B cell (primary cell): ENCODE results near the gene BDH1. TPM values are rescaled to one million over a fixed set of nuclear protein-coding genes. Genes with fewer than 3 reads are reported as not detected.

ENCODE experiments used
- ATAC-seq: fragments of 200-7000 bp; cut with Tn5 transposase; one replicate; pipeline ENCODE4 v1.10.0; 2021; ENCODE audit warnings: low read depth, mild to moderate bottlenecking, moderate number of reproducible peaks, moderate library complexity
- CTCF ChIA-PET: fragments of 350-600 bp; sonication (Branson Sonifier 250); formaldehyde crosslinking; loops from one replicate; lab custom pipeline; 2021; ENCODE audit warnings: antibody characterized with exemption, inconsistent platforms; lab: Charles Lee
- POLR2A ChIA-PET: fragments of 350-600 bp; sonication (Branson Sonifier 250); formaldehyde crosslinking; loops from one replicate; lab custom pipeline; 2021; ENCODE audit warnings: antibody characterized with exemption; lab: Charles Lee
- DNase-seq: peaks from one replicate; pipeline ENCODE4 v3.0.0; 2013
- H2AFZ ChIP-seq: 2 replicates; pipeline ENCODE4 v1.6.1; 2012; ENCODE audit warnings: mild to moderate bottlenecking, low read depth, low read length; ENCODE audit not compliant: insufficient read depth, poor library complexity, severe bottlenecking
- H3K27ac ChIP-seq, 2 donors: 1 replicate in 1 of 2; 2 replicates in 1 of 2; pipeline ENCODE4 v1.5.1; 2012 to 2013; ENCODE audit warnings: low read length in 2 of 2, mild to moderate bottlenecking in 2 of 2, moderate library complexity in 1 of 2
- H3K27me3 ChIP-seq, 4 experiments: fragments of 200-600 bp in 1 of 4; sonication (generic) in 1 of 4; replicated peaks in 1 of 4; 1 replicate in 2 of 4; 2 replicates in 2 of 4; pipeline versions ENCODE4 v1.6.1 to v1.7.0; 2013 to 2016; ENCODE audit warnings: low read length in 3 of 4, mild to moderate bottlenecking in 2 of 4, mixed read lengths in 1 of 4, moderate library complexity in 1 of 4; ENCODE audit not compliant: insufficient read depth in 4 of 4, control insufficient read depth in 3 of 4; ENCODE audit errors: control extremely low read depth in 1 of 4
- H3K36me3 ChIP-seq, 2 experiments: replicated peaks in 1 of 2; 1 replicate in 1 of 2; 2 replicates in 1 of 2; pipeline versions ENCODE4 v1.6.1 to v1.7.1; 2013; ENCODE audit warnings: low read length in 1 of 2; ENCODE audit not compliant: insufficient read depth in 2 of 2, control insufficient read depth in 1 of 2; ENCODE audit errors: control extremely low read depth in 1 of 2, extremely low read depth in 1 of 2
- H3K4me1 ChIP-seq, 2 donors: fragments of 200-600 bp in 1 of 2; sonication (generic) in 1 of 2; 1 replicate in 1 of 2; 2 replicates in 1 of 2; pipeline versions ENCODE4 v1.5.1 to v1.6.1; 2013 to 2017; ENCODE audit warnings: low read length in 2 of 2; ENCODE audit not compliant: control insufficient read depth in 2 of 2, insufficient read depth in 2 of 2
- H3K4me2 ChIP-seq: replicated peaks from 2 replicates; pipeline ENCODE3; 2012; ENCODE audit warnings: mild to moderate bottlenecking, low read depth, low read length; ENCODE audit not compliant: poor library complexity, severe bottlenecking
- H3K4me3 ChIP-seq, 5 experiments: fragments of 200-600 bp in 1 of 5; sonication (generic) in 1 of 5; 1 replicate in 3 of 5; 2 replicates in 2 of 5; pipeline versions ENCODE4 v1.5.1 to v1.7.0; 2011 to 2016; ENCODE audit warnings: low read length in 4 of 5, mild to moderate bottlenecking in 4 of 5, low read depth in 2 of 5, control low read depth in 1 of 5, moderate library complexity in 1 of 5; ENCODE audit not compliant: insufficient read depth in 1 of 5; ENCODE audit errors: control extremely low read depth in 1 of 5, extremely low read depth in 1 of 5
- H3K79me2 ChIP-seq: fragments of 200-600 bp; sonication (generic); one replicate; pipeline ENCODE4 v1.6.0; 2016; ENCODE audit warnings: low read length; ENCODE audit not compliant: control insufficient read depth, insufficient read depth
- H3K9ac ChIP-seq: fragments of 200-600 bp; sonication (generic); 2 replicates; pipeline ENCODE4 v1.6.1; 2017; ENCODE audit warnings: mild to moderate bottlenecking, low read length, moderate library complexity
- H3K9me3 ChIP-seq, 3 donors: one replicate each; pipeline versions ENCODE4 v1.6.1 to v1.7.1; 2013; ENCODE audit warnings: low read length in 2 of 3; ENCODE audit not compliant: control insufficient read depth in 2 of 3, insufficient read depth in 1 of 3; ENCODE audit errors: control extremely low read depth in 1 of 3
- H4K20me1 ChIP-seq: 2 replicates; pipeline ENCODE4 v1.6.0; 2012; ENCODE audit warnings: mild to moderate bottlenecking, low read length; ENCODE audit not compliant: insufficient read depth, control insufficient read depth, poor library complexity, severe bottlenecking
- H3K27ac Mint-ChIP-seq: one replicate; pipeline ENCODE4 v1.8.0; 2021; ENCODE audit warnings: mixed read lengths
- H3K27me3 Mint-ChIP-seq: one replicate; pipeline ENCODE4 v1.8.0; 2021; ENCODE audit warnings: mixed read lengths
- H3K4me1 Mint-ChIP-seq: one replicate; pipeline ENCODE4 v1.8.0; 2021; ENCODE audit warnings: mixed read lengths
- H3K4me3 Mint-ChIP-seq: one replicate; pipeline ENCODE4 v1.8.0; 2021; ENCODE audit warnings: mixed read lengths
- H3K9me3 Mint-ChIP-seq: one replicate; pipeline ENCODE4 v1.8.0; 2022; ENCODE audit warnings: mixed read lengths; ENCODE audit not compliant: insufficient read depth
- CTCF ChIP-seq: fragments of 200-600 bp; IDR thresholded peaks from one replicate; pipeline ENCODE4 v1.8.0; 2022; ENCODE audit warnings: antibody characterized with exemption, mild to moderate bottlenecking
- EZH2 ChIP-seq: IDR thresholded peaks from 2 replicates; pipeline ENCODE4 v1.6.1; 2012; ENCODE audit warnings: borderline replicate concordance, low read depth, mild to moderate bottlenecking, moderate library complexity, low read length; ENCODE audit not compliant: insufficient read depth, poor library complexity, severe bottlenecking
- WGBS: methylation state at CpG from one replicate; pipeline ENCODE4 v1.1.5; 2013; ENCODE audit warnings: missing lambda C conversion rate; ENCODE audit not compliant: insufficient coverage; 5-methylcytosine and 5-hydroxymethylcytosine counted together
- intact Hi-C: fragments of 100-400 bp; cut with micrococcal nuclease; formaldehyde crosslinking; loops from one replicate; pipeline ENCODE4 v1.10.0; 2022
- polyA plus RNA-seq: library from polyadenylated mRNA; depleted of rRNA; stranded (reverse); fragments of >200 nt; gene quantifications from 2 replicates; pipeline ENCODE4 v1.2.3, GENCODE V29; 2012
- total RNA-seq, 2 donors: library from RNA; stranded (reverse); fragments of 120-200 nt in 1 of 2; gene quantifications; 1 replicate in 1 of 2; 2 replicates in 1 of 2; pipeline versions ENCODE4 v1.2.3 to v1.2.4, GENCODE V29; 2013 to 2022

BDH1 gene
- total and polyA plus RNA-seq, 2 donors (not counting 1 experiment from before 2014, with no cell fraction given), result 21.1 to 59.3 TPM

- H3K4me3 Mint-ChIP-seq, result no peak overlapping the region
- Histone ChIP-seq H3K27me3 (no peaks in the 10 kb centered on the region), H4K20me1 (no peaks in the 10 kb centered on the region), H3K9ac (no peak overlapping the region), H3K27ac (no peak overlapping the region), H3K36me3 (no peaks in the 10 kb centered on the region), H2AFZ (no peak overlapping the region), H3K4me1 (peaks cover 0 to 5% of the 10 kb centered on the region in 2 donors), H3K4me3 (no peak overlapping the region), H3K9me3 (peaks cover 0 to 14% (median 4%) of the 10 kb centered on the region in 3 donors), H3K79me2 (no peaks in the 10 kb centered on the region), H3K4me2 (no peak overlapping the region)
- TF ChIP-seq EZH2 (no peak), CTCF (no peak)
- peaks cover 5% of the 10 kb centered on the region for H3K4me1 Mint-ChIP-seq
- POLR2A ChIA-PET, result no interaction called here
- H3K27me3 Mint-ChIP-seq, result peaks cover 11% of the 10 kb centered on the region
- ATAC-seq (no peak), DNase-seq (no peak)
- 94% methylated on average over 26 of the region's 60 CpGs for WGBS
- intact Hi-C loops, result no loop called here
- no peak overlapping the region for H3K27ac Mint-ChIP-seq
- no peaks in the 10 kb centered on the region for H3K9me3 Mint-ChIP-seq
- CTCF ChIA-PET, result no interaction called here
Measured at GRCh38 chr3:197498499-197499241, 57.1 kb downstream of the BDH1 start.

GRCh38 chr3:197496746-197497125 is 59.0 kb downstream of the BDH1 start:
- Histone ChIP-seq H3K79me2 (no peaks in the 10 kb centered on the region), H3K4me1 (peaks cover 0 to 5% of the 10 kb centered on the region in 2 donors), H2AFZ (no peak overlapping the region), H3K27me3 (peaks cover 0 to 2% (median 0%) of the 10 kb centered on the region in 4 experiments), H3K9ac (no peak overlapping the region), H3K27ac (no peak overlapping the region), H4K20me1 (no peaks in the 10 kb centered on the region), H3K9me3 (peaks cover 0 to 10% (median 4%) of the 10 kb centered on the region in 3 donors), H3K4me2 (no peak overlapping the region), H3K4me3 (no peak overlapping the region), H3K36me3 (no peaks in the 10 kb centered on the region)
- Mint-ChIP-seq H3K4me3 (no peak overlapping the region), H3K4me1 (peaks cover 5% of the 10 kb centered on the region), H3K27ac (no peak overlapping the region), H3K9me3 (no peaks in the 10 kb centered on the region), H3K27me3 (peaks cover 16% of the 10 kb centered on the region)
- ATAC-seq, result no peak
- WGBS, result no CpG with 5 or more reads among the region's 1 CpG
- no peak for TF ChIP-seq EZH2
- no peak for TF ChIP-seq CTCF
- no peak for DNase-seq
- ChIA-PET POLR2A (no interaction called here), CTCF (interaction anchor here (0.6 kb wide), 1 partner anchor 1490 kb away, joined by 3 read pairs; no protein-coding TSS in a partner anchor)
- intact Hi-C loops, result no loop called here
